ENCODE data around the gene PSMD6. TPM values are rescaled to one million over a fixed set of nuclear protein-coding genes. Genes with fewer than 3 reads are reported as not detected.
A peak's percentile ranks its signal among the peaks of the same experiment; 100 is the strongest.

PSMD6 gene
- total RNA-seq, 2 experiments from 2014 or later = 119 to 126 TPM

DNA sequence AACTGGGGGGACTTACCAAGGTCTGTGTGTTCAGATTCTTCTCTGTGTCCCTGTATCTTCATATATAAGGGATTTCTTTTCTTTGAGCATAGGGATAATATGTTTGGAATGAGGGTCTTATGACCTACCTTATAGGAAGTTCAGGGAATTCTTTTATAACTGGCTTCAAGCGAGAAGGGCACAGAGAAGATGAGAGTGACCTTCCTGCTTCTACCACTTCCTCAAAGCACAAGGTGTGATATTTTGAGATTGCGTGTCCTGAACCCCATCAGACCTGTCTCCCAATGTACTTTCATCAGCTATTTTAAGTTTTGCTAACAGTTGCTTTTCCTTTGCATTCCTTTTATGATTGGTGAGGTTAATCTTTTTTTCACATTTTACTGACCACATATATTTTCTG, 3.1 kb upstream of the PSMD6 start:
- peak overlapping the region; percentile 38 for H3K4me3 Mint-ChIP-seq
- ChIA-PET CTCF (interaction anchor here (1.1 kb wide), 1 partner anchor 103 kb away, joined by 3 read pairs; no protein-coding TSS in a partner anchor), POLR2A (no interaction called here)
- Histone ChIP-seq H3K4me1 (ENCODE audit: insufficient read depth, low read length) (peaks cover 33% of the 10 kb centered on the region), H3K27ac (ENCODE audit: low read depth in 1 of 2, low read length in 2 of 2) (no peak overlapping the region), H3K9me3 (ENCODE audit: control insufficient read depth in 1 of 2, insufficient read depth in 1 of 2, low read length in 2 of 2) (no peaks in the 10 kb centered on the region), H3K36me3 (ENCODE audit: insufficient read depth, low read length) (peaks cover 9% of the 10 kb centered on the region), H3K4me3 (ENCODE audit: low read length) (no peak overlapping the region), H3K27me3 (ENCODE audit: control insufficient read depth in 1 of 2, insufficient read depth in 2 of 2, low read length in 2 of 2) (peaks cover 13 to 17% of the 10 kb centered on the region in 2 experiments)
- H3K27ac Mint-ChIP-seq = no peak overlapping the region
- DNase-seq (no peak), ATAC-seq (ENCODE audit: poor library complexity) (no peak)
- peaks cover 34% of the 10 kb centered on the region for H3K4me1 Mint-ChIP-seq (ENCODE audit: low read depth)
- TF ChIP-seq, protein P1, sequence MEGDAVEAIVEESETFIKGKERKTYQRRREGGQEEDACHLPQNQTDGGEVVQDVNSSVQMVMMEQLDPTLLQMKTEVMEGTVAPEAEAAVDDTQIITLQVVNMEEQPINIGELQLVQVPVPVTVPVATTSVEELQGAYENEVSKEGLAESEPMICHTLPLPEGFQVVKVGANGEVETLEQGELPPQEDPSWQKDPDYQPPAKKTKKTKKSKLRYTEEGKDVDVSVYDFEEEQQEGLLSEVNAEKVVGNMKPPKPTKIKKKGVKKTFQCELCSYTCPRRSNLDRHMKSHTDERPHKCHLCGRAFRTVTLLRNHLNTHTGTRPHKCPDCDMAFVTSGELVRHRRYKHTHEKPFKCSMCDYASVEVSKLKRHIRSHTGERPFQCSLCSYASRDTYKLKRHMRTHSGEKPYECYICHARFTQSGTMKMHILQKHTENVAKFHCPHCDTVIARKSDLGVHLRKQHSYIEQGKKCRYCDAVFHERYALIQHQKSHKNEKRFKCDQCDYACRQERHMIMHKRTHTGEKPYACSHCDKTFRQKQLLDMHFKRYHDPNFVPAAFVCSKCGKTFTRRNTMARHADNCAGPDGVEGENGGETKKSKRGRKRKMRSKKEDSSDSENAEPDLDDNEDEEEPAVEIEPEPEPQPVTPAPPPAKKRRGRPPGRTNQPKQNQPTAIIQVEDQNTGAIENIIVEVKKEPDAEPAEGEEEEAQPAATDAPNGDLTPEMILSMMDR (IDR thresholded peaks at IDR 0.05) = no peak
- H3K9me3 Mint-ChIP-seq = no peaks in the 10 kb centered on the region
- H3K36me3 Mint-ChIP-seq (ENCODE audit: low read depth) = peaks cover 22% of the 10 kb centered on the region
- intact Hi-C loops (cut with DNase I, micrococcal nuclease) = no loop called here
- H3K27me3 Mint-ChIP-seq = peaks cover 28% of the 10 kb centered on the region

DNA sequence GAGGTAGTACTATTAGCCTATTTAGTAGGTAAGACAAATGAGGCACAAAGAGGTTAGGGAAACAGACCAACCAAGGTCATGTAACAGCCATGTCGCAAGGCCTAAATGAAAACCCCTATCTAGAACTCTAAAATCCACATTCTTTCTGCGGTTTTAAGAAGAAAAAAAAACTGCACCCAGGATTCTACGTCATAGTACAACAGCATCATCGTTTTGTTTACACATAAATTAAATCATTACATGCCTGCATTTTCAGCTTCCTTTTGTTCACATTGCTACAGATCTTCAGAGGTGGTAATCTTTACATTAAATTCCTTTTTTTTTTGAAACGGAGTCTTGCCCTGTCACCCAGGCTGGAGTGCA, 548 bp upstream of the PSMD6 start:
- Mint-ChIP-seq H3K4me3 (peak overlapping the region; percentile 92), H3K27ac (peak overlapping the region; percentile 81), H3K9me3 (no peaks in the 10 kb centered on the region), H3K27me3 (peaks cover 19% of the 10 kb centered on the region), H3K36me3 (ENCODE audit: low read depth) (peaks cover 42% of the 10 kb centered on the region), H3K4me1 (ENCODE audit: low read depth) (peaks cover 36% of the 10 kb centered on the region)
- DNase-seq (peak in 1 of 14 experiments; percentile 22), ATAC-seq (ENCODE audit: poor library complexity) (no peak)
- intact Hi-C loops (cut with DNase I, micrococcal nuclease) = loop anchor here (2.0 to 5.0 kb wide), 5 partner anchors 61 to 162 kb away; partner anchors contain the start of genes ATXN7 (in 2 of the 2), SCAANT1 (in 2 of the 2) and THOC7 (in 2 of the 2)
- peak overlapping the region; percentile 5 to 14 for H3K27ac ChIP-seq (ENCODE audit: low read depth in 1 of 2, low read length in 2 of 2)
- peaks cover 25% of the 10 kb centered on the region for H3K4me1 ChIP-seq (ENCODE audit: insufficient read depth, low read length)
- H3K36me3 ChIP-seq (ENCODE audit: insufficient read depth, low read length) = peaks cover 33% of the 10 kb centered on the region
- ChIA-PET POLR2A (interaction anchor here (1.0 to 2.8 kb wide), 7 partner anchors 13 to 160 kb away, joined by 3 to 33 read pairs (median 8); partner anchors contain the start of genes ATXN7 and THOC7), CTCF (interaction anchor here (0.6 to 1.7 kb wide), 15 partner anchors 13 to 165 kb away, joined by 3 to 11 read pairs (median 3); no protein-coding TSS in a partner anchor)
- H3K4me3 ChIP-seq (ENCODE audit: low read length) = peak overlapping the region; percentile 83
- TF ChIP-seq, protein P1 (IDR thresholded peaks at IDR 0.05) = no peak
- H3K27me3 ChIP-seq (ENCODE audit: control insufficient read depth in 1 of 2, insufficient read depth in 2 of 2, low read length in 2 of 2) = peaks cover 6 to 10% of the 10 kb centered on the region in 2 experiments
- H3K9me3 ChIP-seq (ENCODE audit: control insufficient read depth in 1 of 2, insufficient read depth in 1 of 2, low read length in 2 of 2) = no peaks in the 10 kb centered on the region

DNA sequence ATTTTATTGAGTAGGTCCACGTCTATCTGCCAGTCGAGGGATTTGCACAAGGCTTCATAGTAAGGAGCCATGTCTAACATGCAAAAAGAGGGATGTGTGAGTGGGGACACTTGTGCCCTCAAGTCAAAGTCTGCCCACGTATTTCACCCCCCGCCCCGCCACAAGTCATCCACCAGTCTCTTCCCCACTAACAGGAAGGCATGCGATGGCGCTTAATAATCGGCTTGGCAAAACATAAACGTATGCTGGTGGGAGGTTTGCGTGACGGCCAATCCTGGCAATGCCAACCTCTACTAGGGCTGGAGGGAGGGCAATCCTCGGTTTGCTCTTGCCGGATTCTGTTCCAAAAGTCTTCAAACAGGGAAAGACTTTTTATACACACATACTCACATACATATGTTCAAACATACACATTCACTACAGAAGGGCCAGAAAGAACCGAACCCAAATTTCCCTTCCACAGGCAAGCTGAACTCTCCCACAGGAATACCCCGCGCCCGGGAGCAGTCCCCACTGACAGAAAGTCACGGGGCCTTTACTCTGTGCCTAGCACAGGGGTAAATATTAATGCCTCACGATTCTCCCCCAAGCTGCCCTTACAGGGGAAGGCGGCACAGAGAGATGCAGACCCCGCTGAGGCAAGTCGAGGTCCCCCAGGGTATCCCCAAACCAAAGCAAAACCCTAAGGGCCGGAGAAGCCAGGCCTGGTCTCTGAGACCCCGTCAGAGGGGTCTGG, 675 bp downstream of the PSMD6 start:
- Mint-ChIP-seq H3K9me3 (no peaks in the 10 kb centered on the region), H3K36me3 (ENCODE audit: low read depth) (peaks cover 54% of the 10 kb centered on the region), H3K4me1 (ENCODE audit: low read depth) (peaks cover 42% of the 10 kb centered on the region), H3K4me3 (peak overlapping the region; percentile 92), H3K27ac (peak overlapping the region; percentile 81), H3K27me3 (peaks cover 7% of the 10 kb centered on the region)
- peaks cover 45% of the 10 kb centered on the region for H3K36me3 ChIP-seq (ENCODE audit: insufficient read depth, low read length)
- ATAC-seq (ENCODE audit: poor library complexity) (peak; percentile 12), DNase-seq (peak in 4 of 14 experiments; percentile 5 to 42 (median 22))
- H3K27me3 ChIP-seq (ENCODE audit: control insufficient read depth in 1 of 2, insufficient read depth in 2 of 2, low read length in 2 of 2) = peaks cover 0 to under 1% of the 10 kb centered on the region in 2 experiments
- POLR2A ChIA-PET = interaction anchor here (1.1 to 2.8 kb wide), 8 partner anchors 12 to 159 kb away, joined by 3 to 33 read pairs (median 8); partner anchors contain the start of genes ATXN7, SCAANT1 and THOC7
- H3K4me1 ChIP-seq (ENCODE audit: insufficient read depth, low read length) = peaks cover 25% of the 10 kb centered on the region
- no peaks in the 10 kb centered on the region for H3K9me3 ChIP-seq (ENCODE audit: control insufficient read depth in 1 of 2, insufficient read depth in 1 of 2, low read length in 2 of 2)
- peak overlapping the region; percentile 81 for H3K27ac ChIP-seq (ENCODE audit: low read depth in 1 of 2, low read length in 2 of 2)
- intact Hi-C loops (cut with DNase I, micrococcal nuclease) = loop anchor here (2.0 to 5.0 kb wide), 5 partner anchors 60 to 160 kb away; partner anchors contain the start of genes ATXN7 (in 2 of the 2), SCAANT1 (in 2 of the 2) and THOC7 (in 2 of the 2)
- H3K4me3 ChIP-seq (ENCODE audit: low read length) = peak overlapping the region; percentile 83
- TF ChIP-seq, protein P1 (IDR thresholded peaks at IDR 0.05) = no peak
- CTCF ChIA-PET = interaction anchor here (0.9 to 2.0 kb wide), 11 partner anchors 12 to 174 kb away, joined by 3 to 11 read pairs (median 5); no protein-coding TSS in a partner anchor

All from CD4-positive, alpha-beta T cell (primary cell).